ENCODE data around the gene FAM78B.

DNA sequence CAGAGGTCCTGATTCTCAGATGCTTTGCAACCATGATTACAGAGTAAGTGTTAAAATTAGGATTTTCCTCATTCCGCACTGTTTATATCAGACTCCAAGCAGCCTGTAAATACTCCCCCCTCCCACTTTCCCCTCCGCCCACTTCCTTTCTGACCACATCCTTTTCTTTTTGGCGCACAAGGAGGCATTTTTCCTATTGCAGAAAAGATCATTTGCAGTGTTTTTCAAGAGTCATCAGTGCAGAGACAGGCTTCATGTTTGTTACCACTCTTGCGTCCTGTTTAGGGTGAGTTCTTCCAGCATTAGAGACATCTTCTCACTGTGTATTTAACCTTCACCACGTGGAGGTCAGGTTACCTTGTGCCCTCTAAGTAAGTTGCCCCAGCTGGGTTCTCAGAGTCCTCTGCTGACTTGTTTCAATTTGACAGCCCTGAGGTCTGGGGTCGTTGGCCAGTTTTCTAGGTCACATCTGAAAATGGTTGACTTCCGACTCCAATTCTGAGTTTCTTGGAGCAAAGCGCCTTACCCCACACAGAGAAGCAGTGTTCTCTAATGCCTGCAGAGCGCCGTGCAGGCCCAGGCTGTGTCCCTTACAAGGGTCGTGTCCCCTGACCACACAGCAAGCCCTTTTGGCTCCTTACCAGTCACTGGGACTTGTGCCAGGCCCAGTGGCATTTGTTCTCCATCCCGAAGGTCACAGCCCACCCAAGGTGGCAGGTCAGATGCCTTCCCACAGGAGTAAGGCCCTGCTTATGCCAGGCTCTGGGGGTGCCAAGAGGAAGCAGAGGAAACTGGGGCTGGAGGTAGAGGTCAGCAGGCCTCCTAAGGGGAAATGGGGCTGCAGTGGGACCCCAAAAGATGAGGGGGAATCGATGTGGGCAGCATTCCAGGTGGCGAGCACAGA is 85.6 kb downstream of the FAM78B start:
- TF ChIP-seq, protein P1, sequence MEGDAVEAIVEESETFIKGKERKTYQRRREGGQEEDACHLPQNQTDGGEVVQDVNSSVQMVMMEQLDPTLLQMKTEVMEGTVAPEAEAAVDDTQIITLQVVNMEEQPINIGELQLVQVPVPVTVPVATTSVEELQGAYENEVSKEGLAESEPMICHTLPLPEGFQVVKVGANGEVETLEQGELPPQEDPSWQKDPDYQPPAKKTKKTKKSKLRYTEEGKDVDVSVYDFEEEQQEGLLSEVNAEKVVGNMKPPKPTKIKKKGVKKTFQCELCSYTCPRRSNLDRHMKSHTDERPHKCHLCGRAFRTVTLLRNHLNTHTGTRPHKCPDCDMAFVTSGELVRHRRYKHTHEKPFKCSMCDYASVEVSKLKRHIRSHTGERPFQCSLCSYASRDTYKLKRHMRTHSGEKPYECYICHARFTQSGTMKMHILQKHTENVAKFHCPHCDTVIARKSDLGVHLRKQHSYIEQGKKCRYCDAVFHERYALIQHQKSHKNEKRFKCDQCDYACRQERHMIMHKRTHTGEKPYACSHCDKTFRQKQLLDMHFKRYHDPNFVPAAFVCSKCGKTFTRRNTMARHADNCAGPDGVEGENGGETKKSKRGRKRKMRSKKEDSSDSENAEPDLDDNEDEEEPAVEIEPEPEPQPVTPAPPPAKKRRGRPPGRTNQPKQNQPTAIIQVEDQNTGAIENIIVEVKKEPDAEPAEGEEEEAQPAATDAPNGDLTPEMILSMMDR (IDR thresholded peaks at IDR 0.05): no peak
- no peak for TF ChIP-seq ZFX (IDR thresholded peaks at IDR 0.05; ENCODE audit: borderline replicate concordance)

All from 22Rv1 (cell line).